ENCODE data around the gene ESPN.
"Not testable (repeated sequence)": the region's sequence is repeated elsewhere in the genome, so short reads cannot be mapped to it uniquely, and the experiment has no call there.

Gene ESPN

GRCh38 chr1:6434186-6434585 lies 9.6 kb downstream of the ESPN start:
- TF ChIP-seq CTCF (IDR thresholded peaks at IDR 0.05) (no peak), ZFX (IDR thresholded peaks at IDR 0.05; ENCODE audit: borderline replicate concordance) (no peak)

GRCh38 chr1:6435129-6435528 lies 10.6 kb downstream of the ESPN start:
- TF ChIP-seq ZFX (IDR thresholded peaks at IDR 0.05; ENCODE audit: borderline replicate concordance) (no peak), CTCF (IDR thresholded peaks at IDR 0.05) (no peak)
- H3K27ac ChIP-seq: no peak overlapping the region

More at GRCh38 chr1:6434186-6434585, 9.6 kb downstream of the ESPN start:
- no peak overlapping the region for H3K27ac ChIP-seq

- H3K27ac ChIP-seq: no peak overlapping the region
- no peak for TF ChIP-seq ZFX (IDR thresholded peaks at IDR 0.05; ENCODE audit: borderline replicate concordance)
- no peak for TF ChIP-seq CTCF (IDR thresholded peaks at IDR 0.05)
Measured at GRCh38 chr1:6435547-6435946, 11.0 kb downstream of the ESPN start.

GRCh38 chr1:6436277-6436676 lies 11.7 kb downstream of the ESPN start:
- H3K27ac ChIP-seq: not testable (repeated sequence)

GRCh38 chr1:6437012-6437700 lies 12.6 kb downstream of the ESPN start:
- not testable (repeated sequence) for H3K27ac ChIP-seq

GRCh38 chr1:6438047-6438525 lies 13.5 kb downstream of the ESPN start:
- H3K27ac ChIP-seq: no peak overlapping the region
- TF ChIP-seq CTCF (IDR thresholded peaks at IDR 0.05) (peak; percentile 93), ZFX (IDR thresholded peaks at IDR 0.05; ENCODE audit: borderline replicate concordance) (no peak)

More at GRCh38 chr1:6437012-6437700, 12.6 kb downstream of the ESPN start:
- TF ChIP-seq CTCF (IDR thresholded peaks at IDR 0.05): peak; percentile 7; the same call in 1 of the 2 replicates

GRCh38 chr1:6440198-6441126 lies 15.9 kb downstream of the ESPN start:
- TF ChIP-seq CTCF (IDR thresholded peaks at IDR 0.05) (peak; percentile 57), ZFX (IDR thresholded peaks at IDR 0.05; ENCODE audit: borderline replicate concordance) (no peak)
- no peak overlapping the region for H3K27ac ChIP-seq

All from 22Rv1 (cell line).